SK-N-DZ (cell line): Measurements from ENCODE around the gene FBXL15.

Source experiments
- DNase-seq: peaks from one replicate; pipeline ENCODE4 v3.0.0-alpha.2; 2015; ENCODE audit warnings: low spot score

The FBXL15 gene

GRCh38 chr10:102425444-102425843, 4.8 kb downstream of the FBXL15 start:
- DNase-seq = no peak

- DNase-seq = no peak
Measured at GRCh38 chr10:102426803-102427287, 6.2 kb downstream of the FBXL15 start.

GRCh38 chr10:102429468-102429867, 8.8 kb downstream of the FBXL15 start:
- DNase-seq = no peak

- DNase-seq = peak; percentile 68
Measured at GRCh38 chr10:102431452-102432124, 11.0 kb downstream of the FBXL15 start.

- peak; percentile 97 for DNase-seq
Measured at GRCh38 chr10:102432162-102432950, 11.7 kb downstream of the FBXL15 start, which contains the start of gene CUEDC2. Gene CUEDC2, minus strand, starts transcription at chr10:102432574. Its CDS starts 7,386 bp downstream, at chr10:102425188.

GRCh38 chr10:102433619-102434046, 13.0 kb downstream of the FBXL15 start:
- no peak for DNase-seq

GRCh38 chr10:102434394-102435132, 13.9 kb downstream of the FBXL15 start:
- DNase-seq = no peak

GRCh38 chr10:102435133-102435497, 14.5 kb downstream of the FBXL15 start:
- no peak for DNase-seq

GRCh38 chr10:102435529-102436233, 15.0 kb downstream of the FBXL15 start:
- no peak for DNase-seq

GRCh38 chr10:102436312-102436711, 15.7 kb downstream of the FBXL15 start:
- DNase-seq = no peak

- no peak for DNase-seq
Measured at GRCh38 chr10:102437515-102437914, 16.9 kb downstream of the FBXL15 start.

- no peak for DNase-seq
Measured at GRCh38 chr10:102438374-102438773, 17.7 kb downstream of the FBXL15 start.

GRCh38 chr10:102444851-102445250, 24.2 kb downstream of the FBXL15 start:
- DNase-seq = no peak

- peak; percentile 65 for DNase-seq
Measured at GRCh38 chr10:102449321-102450123, 28.9 kb downstream of the FBXL15 start.

- DNase-seq = no peak
Measured at GRCh38 chr10:102450124-102450373, 29.4 kb downstream of the FBXL15 start.

- peak; percentile 85 for DNase-seq
Measured at GRCh38 chr10:102450374-102451104, 29.9 kb downstream of the FBXL15 start.

GRCh38 chr10:102451105-102451969, 30.7 kb downstream of the FBXL15 start, which contains the start of gene C10orf95:
Gene C10orf95, minus strand, starts transcription at chr10:102451543. Its CDS starts 450 bp downstream, at chr10:102451093.
- DNase-seq = no peak

GRCh38 chr10:102452672-102453340, 32.2 kb downstream of the FBXL15 start:
- DNase-seq = no peak
